DMS114 treated with DMSO at 0.1 percent for 48 hours (cell line): ENCODE measurements around the gene FLRT1.

Experiments used
- DNase-seq: peaks from one replicate; lab custom pipeline; 2025; ENCODE audit not compliant: unreplicated experiment; lab: John Stamatoyannopoulos, UW

FLRT1 gene

GRCh38 chr11:64084146-64084950 lies 48.6 kb downstream of the FLRT1 start:
- DNase-seq: no peak

- DNase-seq: no peak
Measured at GRCh38 chr11:64084951-64085710, 49.4 kb downstream of the FLRT1 start.
